GM23338 (cell line): ENCODE results near the gene PAQR5. TPM values are rescaled to one million over a fixed set of nuclear protein-coding genes. Genes with fewer than 3 reads are reported as not detected.

ENCODE experiments used
- ATAC-seq: fragments of 200-7000 bp; cut with Tn5 transposase; 3 replicates; pipeline ENCODE4 v1.9.1; 2020
- DNase-seq: peaks from one replicate; pipeline ENCODE4 v3.0.0-alpha.2; 2015; ENCODE audit warnings: low spot score
- H2AFZ ChIP-seq: fragments of 200-600 bp; sonication (generic); 2 replicates; pipeline ENCODE4 v1.8.0; 2016; ENCODE audit warnings: antibody characterized with exemption, mild to moderate bottlenecking, moderate library complexity
- H3F3A ChIP-seq: fragments of 200-600 bp; sonication (generic); replicated peaks from 2 replicates; pipeline ENCODE4 v1.8.0; 2017; ENCODE audit warnings: antibody characterized with exemption, mixed run types, low read depth
- H3K27ac ChIP-seq: fragments of 200-600 bp; sonication (generic); 2 replicates; pipeline ENCODE4 v1.6.1; 2016; ENCODE audit warnings: low read depth
- H3K27me3 ChIP-seq: fragments of 200-600 bp; sonication (generic); 2 replicates; pipeline ENCODE4 v1.8.0; 2016; ENCODE audit warnings: mild to moderate bottlenecking, mixed run types, moderate library complexity; ENCODE audit not compliant: insufficient read depth
- H3K36me3 ChIP-seq: fragments of 200-600 bp; sonication (generic); 2 replicates; pipeline ENCODE4 v1.8.0; 2016; ENCODE audit warnings: mild to moderate bottlenecking; ENCODE audit not compliant: insufficient read depth
- H3K4me1 ChIP-seq: fragments of 200-600 bp; sonication (generic); 2 replicates; pipeline ENCODE4 v1.8.0; 2016; ENCODE audit warnings: mild to moderate bottlenecking, moderate library complexity; ENCODE audit not compliant: insufficient read depth
- H3K4me2 ChIP-seq: fragments of 200-600 bp; sonication (generic); 2 replicates; pipeline ENCODE4 v1.7.1; 2017; ENCODE audit warnings: mixed run types
- H3K4me3 ChIP-seq: fragments of 200-600 bp; sonication (generic); 2 replicates; pipeline ENCODE4 v1.6.1; 2016; ENCODE audit warnings: mixed run types
- H3K79me2 ChIP-seq: fragments of 200-600 bp; sonication (generic); replicated peaks from 2 replicates; pipeline ENCODE4 v1.8.0; 2017; ENCODE audit warnings: mild to moderate bottlenecking; ENCODE audit not compliant: insufficient read depth
- H3K9me2 ChIP-seq: fragments of 200-600 bp; sonication (generic); 2 replicates; pipeline ENCODE4 v1.8.0; 2017; ENCODE audit not compliant: insufficient read depth
- H4K20me1 ChIP-seq: fragments of 200-600 bp; sonication (generic); replicated peaks from 2 replicates; pipeline ENCODE4 v1.8.0; 2017; ENCODE audit warnings: mild to moderate bottlenecking; ENCODE audit not compliant: insufficient read depth
- H3K27ac Mint-ChIP-seq: 2 replicates; pipeline ENCODE4 v1.8.0; 2020; ENCODE audit warnings: inconsistent platforms, mild to moderate bottlenecking, moderate library complexity, mixed read lengths
- H3K27me3 Mint-ChIP-seq: 3 replicates; pipeline ENCODE4 v1.8.0; 2022; ENCODE audit warnings: low read depth, mild to moderate bottlenecking, moderate library complexity, mixed read lengths, inconsistent platforms; ENCODE audit not compliant: insufficient read depth, poor library complexity
- H3K36me3 Mint-ChIP-seq: 3 replicates; pipeline ENCODE4 v1.8.0; 2021; ENCODE audit warnings: low read depth, mild to moderate bottlenecking, inconsistent platforms, moderate library complexity, mixed read lengths
- H3K4me1 Mint-ChIP-seq: 3 replicates; pipeline ENCODE4 v1.8.0; 2020; ENCODE audit warnings: mild to moderate bottlenecking, inconsistent platforms, mixed read lengths
- H3K4me3 Mint-ChIP-seq: 3 replicates; pipeline ENCODE4 v1.8.0; 2021; ENCODE audit warnings: moderate library complexity, mild to moderate bottlenecking, inconsistent platforms, mixed read lengths
- H3K9me3 Mint-ChIP-seq: 3 replicates; pipeline ENCODE4 v1.8.0; 2020; ENCODE audit warnings: moderate library complexity, mild to moderate bottlenecking, inconsistent platforms, mixed read lengths
- STAT1 ChIP-seq: IDR thresholded peaks from one replicate; pipeline ENCODE4 v1.6.1; 2016; ENCODE audit warnings: antibody characterized with exemption; ENCODE audit not compliant: unreplicated experiment
- ZNF331 ChIP-seq: fragments of 250-450 bp; sonication (Bioruptor Pico); IDR thresholded peaks from 2 replicates; pipeline ENCODE4 v1.5.0; 2020; ENCODE audit warnings: low read depth, mild to moderate bottlenecking, moderate library complexity
- ZNF462 ChIP-seq: fragments of 250-450 bp; sonication (Bioruptor Pico); IDR thresholded peaks from 2 replicates; pipeline ENCODE4 v1.5.0; 2020; ENCODE audit warnings: mild to moderate bottlenecking, moderate library complexity
- polyA plus RNA-seq: library from polyadenylated mRNA; unstranded; fragments of >200 nt; fragmentation: Nextera tagmentation; extraction: Ambion mirVana; gene quantifications from 2 replicates; pipeline ENCODE4 v1.2.1, GENCODE V29; 2016
- total RNA-seq: library from RNA; depleted of rRNA; stranded (reverse); fragments of >200 nt; shearing (Covaris generic); gene quantifications from 2 replicates; pipeline ENCODE4 v1.2.3, GENCODE V29; 2014
- TF ChIP-seq, protein P1 (sequence below): IDR thresholded peaks from 2 replicates; pipeline ENCODE4 v1.6.1; 2016; ENCODE audit warnings: antibody characterized with exemption

PAQR5 gene
- total and polyA plus RNA-seq, 2 experiments from 2014 or later, result 8.7 to 14.5 TPM

DNA sequence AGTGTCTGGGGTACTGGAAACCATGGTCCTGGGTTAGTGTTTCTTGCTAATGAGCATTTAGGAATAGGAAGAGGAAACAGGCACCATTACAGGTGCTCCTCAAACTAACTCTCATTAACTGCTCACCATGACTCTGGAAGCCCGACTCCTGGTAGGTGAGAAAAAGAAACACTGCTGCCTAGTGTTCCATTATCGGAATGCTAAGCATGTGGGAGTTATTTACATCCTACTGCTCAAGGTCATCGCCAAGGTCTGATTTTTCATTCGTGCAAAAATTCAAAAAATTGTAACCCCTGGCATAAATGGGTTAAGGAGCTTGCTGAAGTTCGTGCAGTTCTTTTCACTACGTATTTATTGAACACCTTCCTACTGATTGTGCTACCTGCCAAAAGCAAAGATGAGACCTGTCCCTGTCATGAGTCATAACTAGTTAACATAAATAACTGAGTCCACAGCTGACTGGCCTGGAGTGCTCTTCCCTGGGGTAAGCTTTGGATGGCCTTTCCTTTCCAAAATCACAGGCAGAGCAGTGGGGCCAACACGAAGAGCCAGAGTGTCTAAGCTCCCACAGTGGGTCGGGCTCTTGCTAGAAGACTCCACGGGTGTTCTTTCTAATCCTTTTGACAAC lies 22.7 kb upstream of the PAQR5 start:
- no peak for ATAC-seq

GRCh38 chr15:69277316-69277715 lies 21.4 kb upstream of the PAQR5 start:
- Histone ChIP-seq H3K4me2 (no peak overlapping the region), H3K9me2 (no peaks in the 10 kb centered on the region), H3K36me3 (no peaks in the 10 kb centered on the region), H3K4me3 (no peak overlapping the region), H2AFZ (no peak overlapping the region), H3K4me1 (no peaks in the 10 kb centered on the region), H3F3A (no peaks in the 10 kb centered on the region), H3K79me2 (no peaks in the 10 kb centered on the region), H3K27me3 (no peaks in the 10 kb centered on the region), H4K20me1 (no peaks in the 10 kb centered on the region), H3K27ac (no peak overlapping the region)
- H3K36me3 Mint-ChIP-seq, result no peaks in the 10 kb centered on the region
- no peak overlapping the region for H3K27ac Mint-ChIP-seq
- peaks cover 24% of the 10 kb centered on the region for H3K4me1 Mint-ChIP-seq
- DNase-seq (no peak), ATAC-seq (no peak)
- no peaks in the 10 kb centered on the region; the same call in 2 of the 3 replicates for H3K9me3 Mint-ChIP-seq
- no peak overlapping the region for H3K4me3 Mint-ChIP-seq
- no peak for TF ChIP-seq ZNF331
- TF ChIP-seq, protein P1, sequence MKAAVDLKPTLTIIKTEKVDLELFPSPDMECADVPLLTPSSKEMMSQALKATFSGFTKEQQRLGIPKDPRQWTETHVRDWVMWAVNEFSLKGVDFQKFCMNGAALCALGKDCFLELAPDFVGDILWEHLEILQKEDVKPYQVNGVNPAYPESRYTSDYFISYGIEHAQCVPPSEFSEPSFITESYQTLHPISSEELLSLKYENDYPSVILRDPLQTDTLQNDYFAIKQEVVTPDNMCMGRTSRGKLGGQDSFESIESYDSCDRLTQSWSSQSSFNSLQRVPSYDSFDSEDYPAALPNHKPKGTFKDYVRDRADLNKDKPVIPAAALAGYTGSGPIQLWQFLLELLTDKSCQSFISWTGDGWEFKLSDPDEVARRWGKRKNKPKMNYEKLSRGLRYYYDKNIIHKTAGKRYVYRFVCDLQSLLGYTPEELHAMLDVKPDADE, result no peak
- no peak for TF ChIP-seq ZNF462 (CRISPR knock-in tag)
- peaks cover 4% of the 10 kb centered on the region for H3K27me3 Mint-ChIP-seq

More for the DNA sequence above, 22.7 kb upstream of the PAQR5 start:
- Histone ChIP-seq H3K4me1 (peaks cover 11% of the 10 kb centered on the region), H3K4me3 (no peak overlapping the region), H3K27me3 (no peaks in the 10 kb centered on the region), H3F3A (no peaks in the 10 kb centered on the region), H3K36me3 (no peaks in the 10 kb centered on the region), H3K9me2 (no peaks in the 10 kb centered on the region), H3K27ac (0 out of 2 replicates have a peak overlapping the region, but pooled peaks have one; percentile 2), H3K4me2 (no peak overlapping the region), H3K79me2 (no peaks in the 10 kb centered on the region), H2AFZ (no peak overlapping the region), H4K20me1 (no peaks in the 10 kb centered on the region)
- no peaks in the 10 kb centered on the region; the same call in 2 of the 3 replicates for H3K9me3 Mint-ChIP-seq
- no peak for TF ChIP-seq STAT1
- H3K4me3 Mint-ChIP-seq, result no peak overlapping the region
- H3K4me1 Mint-ChIP-seq, result peaks cover 37% of the 10 kb centered on the region
- DNase-seq, result no peak
- H3K27ac Mint-ChIP-seq, result no peak overlapping the region
- H3K27me3 Mint-ChIP-seq, result peaks cover 4% of the 10 kb centered on the region
- no peaks in the 10 kb centered on the region for H3K36me3 Mint-ChIP-seq
